ENCODE data around the gene BBOX1. TPM values are rescaled to one million over a fixed set of nuclear protein-coding genes. Genes with fewer than 3 reads are reported as not detected.
"Not testable (repeated sequence)": the region's sequence is repeated elsewhere in the genome, so short reads cannot be mapped to it uniquely, and the experiment has no call there.

The BBOX1 gene
- total RNA-seq, 1 experiment from 2014 or later, result not detected

DNA sequence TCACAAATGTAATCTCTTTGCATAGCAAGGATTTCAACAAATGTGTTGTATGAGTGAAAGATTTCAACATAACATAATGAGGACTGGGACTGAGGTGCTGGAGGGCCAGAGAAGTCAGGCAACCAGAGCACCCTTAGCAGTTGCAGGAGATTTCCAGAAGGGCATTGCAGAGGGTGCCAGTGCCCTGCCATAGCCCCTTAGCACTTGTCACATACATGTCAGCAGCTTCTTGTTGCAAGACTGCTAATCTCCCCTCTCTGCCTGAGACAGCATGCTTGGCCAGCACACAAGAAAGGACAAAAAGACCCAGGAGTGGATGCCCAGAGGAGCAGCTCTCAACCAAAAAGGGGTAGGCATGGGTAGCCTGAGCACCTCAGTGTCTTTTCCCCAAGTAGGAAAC, 43.2 kb downstream of the BBOX1 start:
- no peak for DNase-seq (ENCODE audit: low spot score)

DNA sequence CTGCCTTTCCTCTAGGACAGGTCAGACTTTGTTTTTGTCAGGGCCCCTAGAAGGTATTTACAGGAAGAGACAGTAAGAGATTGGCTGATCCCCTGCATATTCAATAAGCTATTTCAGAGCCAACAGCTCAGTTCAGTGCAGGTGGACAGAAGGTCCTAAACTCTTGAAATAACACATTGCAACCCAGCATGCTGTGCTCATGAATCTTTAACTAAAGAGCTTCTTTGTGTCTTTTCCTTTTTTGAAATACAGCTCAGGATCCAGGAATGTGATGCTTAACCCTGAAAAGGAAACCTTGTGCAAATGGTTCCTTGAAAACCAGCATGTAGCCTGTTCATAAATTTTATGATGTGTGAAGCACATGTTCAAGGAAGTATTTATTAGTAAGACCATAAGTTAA, 43.9 kb downstream of the BBOX1 start:
- DNase-seq (ENCODE audit: low spot score), result no peak

DNA sequence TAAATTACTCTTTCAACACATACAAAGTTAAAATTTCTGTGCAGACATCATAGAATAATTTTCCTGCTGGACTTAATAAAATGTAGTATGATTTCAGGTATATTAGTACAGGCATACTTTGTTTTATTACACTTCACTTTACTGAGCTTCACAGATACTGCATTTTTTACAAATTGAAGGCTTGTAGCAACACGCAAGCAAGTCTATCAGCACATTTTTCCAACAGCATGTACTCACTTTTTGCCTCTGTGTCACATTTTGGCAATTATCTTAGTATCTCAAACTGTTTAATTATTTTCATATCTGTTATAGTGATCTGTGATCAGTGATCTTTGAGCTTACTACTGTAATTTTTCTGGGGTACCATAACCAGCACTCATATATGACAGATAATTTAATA, 44.5 kb downstream of the BBOX1 start:
- DNase-seq (ENCODE audit: low spot score), result no peak

DNA sequence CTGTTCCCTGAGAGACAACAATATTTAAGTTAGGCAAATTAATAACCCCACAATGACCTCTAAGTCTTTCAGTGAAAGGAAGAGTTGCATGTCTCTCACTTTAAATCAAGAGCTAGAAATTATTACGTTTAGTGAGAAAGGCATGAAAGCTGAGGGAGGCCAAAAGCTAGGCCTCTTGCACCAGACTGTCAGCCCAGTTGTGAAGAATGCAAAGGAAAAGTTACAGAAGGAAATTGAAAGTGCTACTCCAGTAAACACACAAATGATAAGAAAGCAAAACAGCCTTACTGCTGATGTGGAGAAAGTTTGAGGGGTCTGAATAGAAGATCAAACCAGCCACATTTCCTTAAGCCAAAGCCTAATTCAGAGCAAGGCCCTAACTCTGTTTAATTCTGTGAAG, 45.0 kb downstream of the BBOX1 start:
- DNase-seq (ENCODE audit: low spot score), result no peak

DNA sequence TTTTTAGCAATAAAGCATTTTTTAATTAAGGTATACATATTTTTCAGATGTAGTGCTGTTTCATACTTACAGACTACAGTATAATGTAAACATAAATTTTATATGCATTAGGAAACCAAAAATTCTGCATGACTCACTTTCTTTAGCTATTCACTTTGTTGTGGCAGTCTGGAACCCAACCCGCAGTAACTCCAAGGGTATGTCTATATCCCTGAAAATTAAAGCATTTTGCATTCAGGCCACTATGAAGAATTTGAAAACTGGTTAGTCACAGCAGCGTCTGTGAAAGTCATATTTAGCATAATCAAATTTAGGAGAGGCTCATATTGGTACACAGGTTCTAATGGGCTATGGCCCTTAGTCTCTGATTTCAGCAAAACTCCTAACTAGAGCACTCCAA, 46.8 kb downstream of the BBOX1 start:
- DNase-seq (ENCODE audit: low spot score), result no peak

DNA sequence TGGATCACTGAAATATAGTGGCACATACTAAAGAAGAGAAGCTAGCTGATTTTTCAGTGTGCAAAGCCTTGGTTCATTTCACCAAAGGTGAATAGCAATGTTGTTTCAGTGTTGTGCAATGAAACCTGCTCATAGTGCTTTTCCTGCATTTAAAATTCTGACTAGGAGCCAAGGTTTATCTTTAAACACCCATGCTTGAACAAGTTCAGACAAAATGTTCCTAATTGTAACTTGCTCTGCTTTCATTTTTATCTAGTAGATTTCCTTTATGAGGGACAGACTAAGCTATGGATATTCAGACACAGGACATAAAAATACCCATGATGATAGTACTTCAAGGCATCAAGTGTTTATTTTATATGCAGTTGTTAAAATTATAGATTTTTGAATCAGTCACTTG, 47.7 kb downstream of the BBOX1 start:
- no peak for DNase-seq (ENCODE audit: low spot score)

DNA sequence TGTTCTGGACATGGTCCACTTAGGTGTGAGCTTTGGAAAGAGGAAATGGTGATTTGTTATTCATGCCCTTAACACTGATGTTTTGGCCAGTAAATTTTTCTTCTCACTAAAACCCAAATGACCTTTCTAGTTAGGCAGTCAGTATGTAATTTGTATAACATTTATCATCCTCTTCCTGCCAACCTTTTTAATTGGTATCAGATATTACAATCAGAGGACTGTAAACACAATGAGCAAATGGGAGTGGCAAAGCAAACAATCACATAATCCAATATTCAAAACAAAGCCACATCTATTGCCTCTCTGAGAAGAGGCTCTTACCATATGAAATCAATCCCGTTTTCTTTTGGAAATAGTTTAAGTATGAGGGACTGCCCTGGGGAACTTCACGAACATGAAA, 49.1 kb downstream of the BBOX1 start:
- DNase-seq (ENCODE audit: low spot score), result peak; percentile 10

DNA sequence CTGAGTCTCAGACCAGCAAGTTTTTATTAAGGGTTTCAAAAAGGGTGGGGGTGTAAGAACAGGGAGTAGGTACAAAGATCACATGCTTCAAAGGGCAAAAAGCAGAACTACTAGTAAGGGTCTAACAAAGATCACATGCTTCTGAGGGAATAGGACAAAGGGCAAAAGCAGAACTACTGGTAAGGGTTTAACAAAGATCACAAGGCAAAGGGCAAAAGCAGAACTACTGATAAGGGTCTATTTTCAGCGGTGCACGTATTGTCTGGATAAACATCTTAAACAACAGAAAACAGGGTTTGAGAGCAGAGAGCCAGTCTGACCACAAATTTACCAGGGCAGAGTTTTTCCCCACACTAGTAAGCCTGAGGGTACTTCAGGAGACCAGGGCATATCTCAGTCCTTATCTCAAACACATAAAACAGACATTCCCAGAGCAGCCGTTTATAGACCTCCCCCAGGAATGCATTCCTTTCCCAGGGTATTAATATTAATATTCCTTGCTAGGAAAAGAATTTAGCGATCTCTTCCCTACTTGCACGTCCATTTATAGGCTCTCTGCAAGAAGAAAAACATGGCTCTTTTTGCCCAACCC, 49.8 kb downstream of the BBOX1 start:
- not testable (repeated sequence) for DNase-seq (ENCODE audit: low spot score)

DNA sequence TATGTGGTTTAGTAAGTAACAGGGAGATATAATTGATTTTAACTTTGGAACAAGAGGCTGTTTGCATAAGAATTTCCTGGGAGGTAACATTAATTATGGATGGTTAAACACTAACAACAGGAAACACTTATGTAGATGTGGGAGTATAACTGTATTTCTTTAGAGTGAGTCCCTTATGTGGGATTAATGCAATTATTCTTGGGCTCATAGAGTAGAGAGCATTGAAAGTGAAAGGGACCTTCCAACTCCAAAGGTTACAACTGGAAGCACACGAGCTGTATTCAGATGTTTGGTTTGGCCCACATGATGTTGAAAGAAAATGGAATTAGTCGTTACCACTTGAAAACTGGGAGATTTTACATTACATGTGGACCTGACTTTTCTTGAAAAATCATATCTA, 53.5 kb downstream of the BBOX1 start:
- no peak for DNase-seq (ENCODE audit: low spot score)

DNA sequence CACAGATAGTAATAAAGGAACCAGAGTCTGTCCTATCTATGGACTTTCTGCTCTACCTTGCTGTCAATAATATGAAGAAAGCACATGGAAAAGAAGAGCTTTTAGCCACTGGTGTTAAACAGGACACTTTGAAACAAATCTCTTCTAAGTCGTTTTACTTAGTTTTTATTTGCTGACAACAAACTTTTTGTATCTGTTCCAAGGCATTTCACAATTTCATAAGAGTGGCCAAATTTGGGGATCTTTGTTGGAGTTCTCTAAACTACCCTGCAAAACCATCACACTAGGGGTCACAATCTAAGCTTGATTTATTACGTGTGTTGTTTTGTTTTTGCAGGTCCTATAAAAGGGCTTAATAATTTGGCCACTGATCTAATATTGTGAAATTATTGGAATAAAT, 54.4 kb downstream of the BBOX1 start:
- DNase-seq (ENCODE audit: low spot score), result no peak

DNA sequence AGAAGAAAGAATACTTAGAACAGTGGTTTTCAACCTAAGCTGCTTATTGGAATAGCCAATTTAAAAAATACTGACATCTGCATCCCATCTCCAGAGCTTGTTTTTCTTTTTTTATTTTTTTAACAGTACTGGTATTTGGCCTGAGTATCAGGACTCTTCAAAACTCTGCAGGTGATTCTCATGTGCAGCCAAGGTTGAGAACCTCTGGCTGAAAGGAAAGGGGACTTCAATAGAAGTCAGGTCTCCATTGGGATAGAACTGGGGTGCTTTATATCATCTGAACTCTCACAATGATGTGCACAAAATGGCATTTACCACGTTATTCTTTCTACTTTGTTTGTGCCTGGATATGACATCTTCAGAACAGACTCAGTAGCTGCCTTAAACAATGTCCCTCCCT, 55.3 kb downstream of the BBOX1 start:
- no peak for DNase-seq (ENCODE audit: low spot score)

DNA sequence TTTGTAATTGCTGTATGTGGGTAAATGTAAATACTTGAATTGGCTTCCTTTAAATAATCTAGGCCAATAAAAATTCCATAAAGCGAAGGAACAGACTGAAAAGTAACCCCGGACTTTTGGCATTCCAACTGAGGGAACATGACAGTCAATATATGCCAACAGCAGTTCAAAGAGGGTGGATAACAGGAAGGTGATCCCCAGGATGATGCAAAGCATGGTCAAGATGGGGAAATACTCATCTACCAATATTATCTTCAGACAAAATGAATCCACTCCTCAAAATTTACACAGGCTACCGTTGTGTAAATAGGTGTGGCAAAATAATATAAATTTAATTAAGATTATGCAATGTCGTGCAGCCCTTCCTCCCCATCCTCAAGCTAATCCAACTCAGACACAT, 56.9 kb downstream of the BBOX1 start:
- DNase-seq (ENCODE audit: low spot score), result no peak

DNA sequence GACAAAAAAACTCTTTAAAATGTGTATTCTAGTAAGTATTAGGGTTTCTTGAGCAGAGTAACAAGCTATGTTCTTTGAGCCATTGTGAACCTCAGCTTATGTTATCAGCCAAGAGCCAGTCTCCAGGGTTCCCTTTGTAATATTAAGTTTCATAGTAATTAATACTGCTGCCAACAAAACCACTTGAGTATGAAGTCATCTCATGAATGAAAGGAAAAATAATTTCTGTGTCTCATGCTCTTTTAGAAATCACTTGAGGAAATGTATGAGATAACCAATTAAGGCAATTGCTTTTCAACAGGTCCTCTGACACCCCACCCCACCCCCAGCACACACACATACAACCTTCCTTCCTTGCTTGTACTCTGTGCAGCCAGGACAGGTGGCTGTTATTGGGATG, 59.9 kb downstream of the BBOX1 start:
- DNase-seq (ENCODE audit: low spot score), result no peak

DNA sequence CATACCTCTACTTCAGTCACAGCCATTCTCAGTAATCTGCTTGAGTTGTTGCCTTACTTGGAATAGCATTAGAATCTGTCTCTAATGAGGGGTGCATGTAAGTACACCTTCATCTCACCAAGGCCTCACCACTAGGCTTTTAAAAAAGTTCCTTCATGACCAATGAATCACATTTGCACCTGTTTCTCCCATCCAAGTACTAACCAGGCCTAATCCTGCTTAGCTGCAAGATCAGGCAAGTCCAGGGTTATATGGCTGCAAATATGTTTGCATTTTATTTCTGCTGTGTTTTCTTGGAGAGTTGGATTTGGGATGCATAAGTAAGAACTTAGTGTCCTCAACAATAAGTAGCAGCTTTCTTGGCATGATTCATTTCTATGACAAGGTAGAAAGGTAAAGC, 66.9 kb downstream of the BBOX1 start:
- DNase-seq (ENCODE audit: low spot score), result no peak

DNA sequence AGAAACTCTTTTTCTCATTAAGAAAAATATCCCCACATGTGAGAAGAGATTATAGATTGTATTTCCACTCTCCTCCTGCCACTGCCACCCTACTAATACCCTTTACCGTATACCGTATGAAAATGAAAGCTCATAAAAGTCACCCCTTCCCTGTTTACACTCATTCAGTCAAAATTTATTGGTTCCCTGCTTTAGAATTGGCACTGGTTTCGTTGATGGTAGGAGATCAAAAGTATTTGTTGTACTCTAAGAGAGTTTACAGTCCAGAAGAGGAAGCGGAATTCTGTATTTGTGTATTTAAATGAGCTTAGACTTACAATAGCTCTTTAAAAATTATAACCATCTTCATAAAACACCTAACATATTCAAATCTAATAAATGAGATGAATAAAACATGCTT, 68.2 kb downstream of the BBOX1 start:
- DNase-seq (ENCODE audit: low spot score), result no peak

DNA sequence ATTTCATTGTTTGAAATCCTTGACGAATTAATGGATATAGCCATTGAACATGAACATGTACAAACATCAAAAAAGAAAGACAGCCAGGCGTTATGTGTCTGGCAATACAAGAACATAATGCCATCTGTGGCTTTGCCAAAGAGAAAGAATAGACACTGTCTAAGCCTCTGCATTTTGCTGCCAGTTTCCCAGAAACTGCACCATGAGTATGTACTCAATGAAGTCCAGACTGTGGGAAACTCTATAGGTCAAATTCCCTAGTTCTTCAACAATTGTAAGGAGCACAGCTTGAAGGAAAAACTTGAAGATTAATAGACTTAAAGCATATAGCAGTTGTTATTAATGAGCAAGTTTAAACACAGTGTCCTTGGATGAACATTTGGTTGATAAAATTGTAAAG, 71.3 kb downstream of the BBOX1 start:
- no peak for DNase-seq (ENCODE audit: low spot score)

DNA sequence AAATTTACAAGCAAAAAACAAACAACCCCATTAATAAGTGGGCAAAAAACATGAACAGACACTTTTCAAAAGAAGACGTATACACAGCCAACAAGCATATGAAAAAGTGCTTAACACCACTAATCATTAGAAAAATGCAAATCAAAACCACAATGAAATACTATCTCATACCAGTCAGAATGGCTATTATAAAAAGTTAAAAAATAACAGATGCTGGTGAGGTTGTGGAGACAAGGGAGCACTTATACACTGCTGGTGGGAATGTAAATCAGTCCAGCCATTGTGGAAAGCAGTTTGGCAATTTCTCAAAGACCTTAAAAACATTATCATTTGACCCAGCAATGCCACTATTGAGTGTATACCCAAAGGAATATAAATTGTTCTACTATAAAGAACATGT, 72.3 kb downstream of the BBOX1 start:
- DNase-seq (ENCODE audit: low spot score), result no peak

DNA sequence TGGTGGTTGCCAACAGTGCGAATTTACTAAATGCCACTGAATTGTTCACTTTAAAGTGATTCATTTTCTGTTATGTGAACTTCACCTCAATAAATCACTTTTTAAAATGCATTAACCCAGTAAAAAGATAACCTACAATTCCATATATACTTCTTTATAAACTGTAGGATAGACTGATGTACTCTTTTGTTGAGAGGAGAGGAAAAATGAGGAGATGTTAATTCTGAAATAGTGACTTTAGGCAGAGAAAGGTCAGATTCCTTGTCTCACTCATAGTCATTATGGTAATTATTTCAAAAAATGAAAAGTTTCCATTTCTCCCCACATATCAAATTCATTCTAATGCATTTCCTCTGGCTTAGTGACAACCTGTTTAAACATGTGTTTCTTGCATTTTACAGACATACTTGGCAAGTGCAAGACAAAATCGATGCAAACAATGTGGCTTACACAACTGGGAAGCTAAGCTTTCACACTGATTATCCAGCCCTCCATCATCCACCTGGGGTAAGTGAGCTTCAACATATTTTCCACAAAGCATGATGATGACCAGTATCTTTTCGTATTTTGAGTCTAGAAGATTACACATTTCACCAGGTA, 74.5 kb downstream of the BBOX1 start:
- DNase-seq (ENCODE audit: low spot score), result no peak

DNA sequence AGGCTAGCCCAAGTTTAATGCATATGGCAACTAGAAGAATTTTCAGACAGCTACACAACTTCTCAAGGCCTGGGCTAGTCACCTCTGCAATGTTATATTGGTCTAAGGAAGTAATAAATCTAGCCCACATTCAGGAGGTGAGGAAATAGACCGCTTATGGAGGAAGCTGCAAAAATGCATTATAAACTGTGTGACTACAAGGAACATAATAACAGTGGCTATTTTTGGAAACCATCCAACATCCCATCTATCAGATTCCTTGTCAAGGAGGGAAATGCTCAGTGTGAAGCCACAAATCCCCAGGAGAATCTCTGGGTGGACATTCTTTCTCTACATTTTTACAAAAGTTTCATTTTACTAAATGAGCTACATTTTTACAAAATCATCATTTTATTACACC, 76.1 kb downstream of the BBOX1 start:
- DNase-seq (ENCODE audit: low spot score), result peak; percentile 24

DNA sequence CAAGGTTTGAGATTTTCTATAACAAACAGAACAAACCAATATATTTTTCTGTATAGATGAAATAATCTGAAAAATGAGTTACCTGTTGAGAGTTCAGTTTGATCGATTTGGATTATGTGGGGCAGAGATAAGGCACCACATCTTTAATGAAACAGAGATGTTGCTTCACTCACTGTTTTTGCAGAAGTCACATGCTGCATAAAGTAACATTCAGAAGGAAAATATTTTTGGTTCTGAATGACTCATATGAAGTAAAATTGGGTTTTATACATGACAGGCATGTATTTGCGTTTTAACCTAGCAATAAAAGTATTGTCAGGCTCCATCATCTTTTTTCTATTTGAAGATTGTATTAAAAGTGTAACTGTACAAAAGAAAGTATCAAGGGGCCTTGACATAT, 77.8 kb downstream of the BBOX1 start:
- no peak for DNase-seq (ENCODE audit: low spot score)

DNA sequence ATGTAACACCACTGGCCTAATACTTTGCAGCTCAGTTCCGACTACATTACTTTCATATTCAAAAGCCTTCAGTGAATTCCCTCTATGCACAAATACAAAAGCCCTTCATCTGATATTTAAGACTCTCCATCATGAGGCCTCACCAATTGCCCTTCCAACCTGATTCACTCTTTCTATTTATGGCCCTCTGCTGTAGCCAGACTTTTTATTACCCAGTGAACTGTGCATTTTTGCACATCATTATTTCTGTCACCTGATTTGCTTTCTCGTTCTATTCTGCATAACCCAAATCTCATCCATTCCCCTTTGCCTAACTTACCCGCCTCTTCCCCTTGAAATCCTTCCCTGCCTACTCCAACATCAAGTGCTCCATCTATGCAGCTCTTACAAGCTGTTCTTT, 78.3 kb downstream of the BBOX1 start:
- DNase-seq (ENCODE audit: low spot score), result no peak

DNA sequence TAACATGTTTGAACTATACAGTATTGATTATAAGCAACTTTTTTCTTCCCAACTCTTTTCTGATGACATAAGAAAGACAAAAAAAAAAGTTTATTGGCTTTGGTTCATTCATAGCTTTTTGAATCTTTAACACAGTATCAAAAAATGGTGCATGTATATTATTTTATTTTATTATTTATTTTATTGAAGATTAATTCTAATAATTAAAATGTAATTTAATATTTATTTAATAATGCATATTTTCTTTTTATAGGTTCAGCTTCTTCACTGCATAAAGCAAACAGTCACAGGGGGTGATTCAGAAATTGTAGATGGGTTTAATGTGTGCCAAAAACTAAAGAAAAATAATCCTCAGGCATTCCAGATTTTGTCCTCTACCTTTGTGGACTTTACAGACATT, 78.8 kb downstream of the BBOX1 start:
- no peak for DNase-seq (ENCODE audit: low spot score)

DNA sequence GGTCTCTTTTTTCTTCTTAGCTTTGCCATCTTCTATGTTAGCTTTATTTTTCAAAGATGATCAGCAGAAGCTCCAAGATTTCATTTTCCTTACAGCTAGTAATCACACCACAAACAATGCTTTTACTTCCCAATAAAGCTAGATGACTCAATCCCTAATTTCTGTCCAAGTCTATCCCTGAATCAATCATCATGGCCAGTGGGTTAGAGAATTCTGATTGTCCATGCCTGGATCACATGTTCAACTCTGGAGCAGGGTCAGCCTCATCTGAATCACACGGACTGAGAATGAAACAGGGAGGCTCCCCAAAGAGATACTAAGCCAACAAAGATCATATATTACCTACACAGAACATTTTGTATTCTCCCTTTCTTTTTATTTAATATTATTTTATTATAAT, 79.6 kb downstream of the BBOX1 start:
- DNase-seq (ENCODE audit: low spot score), result no peak

DNA sequence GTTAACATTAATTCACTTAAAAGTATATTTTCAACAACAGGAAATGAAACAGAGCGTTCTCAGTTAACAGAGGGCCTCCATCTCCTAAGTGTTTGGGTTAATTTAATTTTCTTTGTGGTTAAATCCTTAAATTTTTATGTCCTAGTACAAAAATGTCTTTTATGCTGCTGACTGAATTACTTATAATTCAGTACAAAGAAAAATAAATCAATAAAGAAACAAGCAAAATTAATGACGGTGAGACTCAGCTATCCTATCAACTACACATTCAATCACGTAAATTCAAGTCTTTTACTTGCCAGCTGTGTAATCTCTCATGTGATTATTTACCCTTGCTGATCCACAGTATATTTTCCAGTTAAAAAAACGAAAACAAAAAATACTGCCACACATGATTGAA, 81.4 kb downstream of the BBOX1 start:
- no peak for DNase-seq (ENCODE audit: low spot score)

Data from HT-29 (cell line).